Stimulated activated CD8-positive, alpha-beta memory T cell treated with anti-CD3 and anti-CD28 coated beads, Interleukin-15, amount 100 ng/mL, for 4 hours (primary cell): ENCODE results near the gene NAT16.
"Not testable (repeated sequence)": the region's sequence is repeated elsewhere in the genome, so short reads cannot be mapped to it uniquely, and the experiment has no call there.

Source experiments
- DNase-seq, 2 donors: peaks; one replicate each; pipeline ENCODE4 v3.0.0-alpha.2; 2020; ENCODE audit warnings: low read depth in 2 of 2

The NAT16 gene

GRCh38 chr7:101201695-101202602 is 21.9 kb upstream of the NAT16 start:
- no peak for DNase-seq

DNA sequence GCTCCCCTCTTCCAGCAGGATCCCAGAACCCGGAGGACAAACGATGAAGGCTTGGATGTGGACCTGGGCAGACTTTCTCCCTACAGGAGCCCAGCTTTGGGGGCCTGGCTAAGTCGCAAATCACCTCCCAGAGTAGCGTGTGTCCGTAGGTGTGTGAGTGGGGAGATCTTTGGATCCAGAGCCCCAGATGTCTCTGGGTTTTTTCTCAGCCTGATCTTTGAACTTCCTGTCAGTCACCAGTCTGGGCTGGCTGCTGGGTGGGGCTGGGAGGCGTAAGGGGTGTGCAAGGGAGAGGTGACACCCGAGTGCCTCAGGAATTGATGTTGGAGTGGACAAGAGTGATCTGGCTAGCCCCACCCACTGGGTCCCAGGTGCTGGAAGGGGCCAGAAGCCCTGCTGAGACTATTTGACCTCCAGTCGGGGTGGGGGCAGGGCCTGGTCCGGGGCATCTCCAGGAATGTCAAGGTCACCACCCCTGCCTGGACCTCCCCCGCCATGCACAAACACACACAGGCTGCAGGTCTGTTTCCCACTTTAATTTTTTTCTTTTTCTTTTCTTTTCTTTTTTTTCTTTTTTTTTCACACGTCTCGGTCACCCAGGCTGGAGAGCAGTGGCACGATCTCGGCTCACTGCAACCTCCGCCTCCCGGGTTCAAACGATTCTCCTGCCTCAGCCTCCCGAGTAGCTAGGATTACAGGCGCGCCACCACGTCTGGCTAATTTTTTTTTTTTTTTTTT is 20.9 kb upstream of the NAT16 start, which contains the start of gene MOGAT3:
TSS of gene MOGAT3 (minus strand) at position 175 of the 738 bp plus-strand sequence. CDS start 182 bp downstream, outside the sequence.
- DNase-seq, result no peak

- DNase-seq, result no peak
Observed at GRCh38 chr7:101200504-101200861, 20.4 kb upstream of the NAT16 start.

GRCh38 chr7:101199522-101199921 is 19.4 kb upstream of the NAT16 start:
- DNase-seq, result not testable (repeated sequence)

DNA sequence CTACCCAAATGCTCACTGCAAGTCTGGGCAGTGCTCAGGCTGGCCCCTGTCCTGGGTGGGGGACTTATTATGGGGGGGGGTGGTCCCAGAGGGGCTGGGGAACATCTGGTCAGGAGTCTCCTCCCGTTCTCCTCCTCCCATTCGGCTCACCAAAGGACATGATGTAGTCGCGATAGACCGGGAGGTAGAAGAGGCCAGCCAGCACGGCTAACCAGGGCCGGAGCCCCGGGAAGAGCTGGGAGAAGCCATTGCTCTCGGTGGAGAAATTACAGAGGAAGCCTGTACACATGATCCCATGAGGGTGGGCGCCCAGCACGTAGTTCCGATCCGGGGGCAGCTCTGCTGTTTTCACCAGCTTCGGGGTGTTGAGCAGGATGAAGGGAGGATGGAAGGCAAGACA is 18.4 kb upstream of the NAT16 start:
- DNase-seq, result no peak

GRCh38 chr7:101197991-101198390 is 17.9 kb upstream of the NAT16 start:
- no peak for DNase-seq

DNA sequence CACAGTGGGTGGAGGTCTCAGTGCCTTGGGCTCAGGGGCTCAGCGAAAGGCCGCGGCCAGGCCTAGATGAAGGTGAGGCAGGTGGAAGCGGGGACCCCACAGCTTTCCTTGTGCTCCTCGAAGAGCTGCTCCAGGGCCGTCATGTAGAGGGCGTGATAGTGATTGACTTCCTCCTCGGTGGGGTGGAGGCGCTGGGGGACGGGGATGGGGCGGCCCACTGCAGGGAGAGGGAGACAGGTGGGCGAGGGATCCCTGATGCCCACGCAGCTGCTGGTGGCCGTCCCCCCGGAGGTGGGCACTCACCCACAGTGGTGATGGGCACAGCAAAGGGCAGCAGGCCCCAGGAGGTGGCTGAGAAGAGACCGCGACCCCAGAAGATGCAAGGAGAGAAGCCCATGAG is 15.8 kb upstream of the NAT16 start:
- DNase-seq, result no peak

GRCh38 chr7:101189109-101189508 is 9.0 kb upstream of the NAT16 start:
- no peak for DNase-seq

DNA sequence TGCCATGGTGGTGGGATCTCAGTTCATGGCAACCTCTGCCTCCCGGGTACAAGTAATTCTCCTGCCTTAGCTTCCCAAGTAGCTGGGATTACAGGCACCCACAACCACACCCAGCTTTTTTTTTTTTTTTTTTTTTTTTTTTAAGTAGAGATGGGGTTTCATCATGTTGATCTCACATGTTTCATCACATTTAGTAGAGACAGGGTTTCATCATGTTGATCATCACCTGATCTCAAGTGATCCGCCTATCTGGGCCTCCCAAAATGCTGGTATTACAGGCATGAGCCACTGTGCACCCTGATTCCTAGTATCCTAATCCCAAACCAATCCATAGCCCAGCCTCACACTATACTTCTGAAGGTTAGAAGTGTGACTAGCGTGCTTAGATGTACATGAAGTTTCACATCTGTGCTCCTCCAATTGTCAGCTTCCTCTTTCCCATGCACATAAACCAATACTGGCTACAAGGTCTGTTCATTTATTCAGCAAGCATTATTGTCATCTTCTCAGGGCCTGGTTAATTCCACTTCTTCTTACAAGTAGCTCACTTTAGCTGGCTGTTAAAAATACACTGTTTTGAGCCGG is 6.8 kb upstream of the NAT16 start:
- DNase-seq, result no peak

DNA sequence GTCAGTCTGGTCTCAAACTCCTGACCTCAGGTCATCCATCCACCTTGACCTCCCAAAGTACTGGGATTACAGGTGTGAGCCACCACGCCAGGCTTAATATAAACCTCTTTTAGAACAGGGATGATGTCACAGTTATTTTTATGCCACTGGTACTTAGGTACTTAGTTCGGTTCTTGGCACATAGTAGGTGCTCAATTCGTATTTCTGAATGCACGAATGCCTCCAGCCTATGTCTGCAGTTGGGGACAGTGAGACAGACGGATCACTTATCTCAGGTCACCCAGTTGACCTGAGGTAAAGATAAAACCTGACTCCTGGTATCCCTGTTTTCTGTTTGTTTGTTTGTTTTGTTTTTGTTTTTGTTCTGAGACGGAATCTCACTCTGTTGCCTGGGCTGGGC is 6.1 kb upstream of the NAT16 start:
- DNase-seq, result no peak

DNA sequence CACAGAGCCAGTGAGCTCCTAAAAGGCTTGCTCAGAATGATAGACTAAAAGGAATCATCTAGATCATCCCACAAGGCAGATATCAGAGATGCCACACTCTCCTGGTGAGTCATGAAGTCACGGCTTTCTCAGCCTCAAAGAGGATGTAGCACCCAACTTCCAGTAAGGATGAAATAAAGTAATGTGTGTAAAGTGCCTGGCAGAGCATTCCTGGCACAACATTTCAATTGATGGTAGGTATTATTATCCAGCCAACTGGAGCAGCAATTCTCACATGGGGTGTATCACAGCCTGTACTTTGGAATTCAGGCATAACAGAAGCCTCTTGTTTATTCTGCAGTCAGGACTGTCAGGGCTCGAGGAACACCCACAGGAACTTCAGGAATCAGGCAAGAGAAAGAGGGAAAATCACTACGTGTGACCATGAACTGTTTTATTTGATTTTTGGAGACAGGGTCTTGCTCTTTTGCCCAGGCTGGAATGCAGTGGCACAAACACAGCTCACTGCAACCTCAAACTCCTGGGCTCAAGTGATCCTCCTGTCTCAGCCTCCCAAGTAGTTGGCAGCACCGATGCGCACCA is 5.3 kb upstream of the NAT16 start:
- no peak for DNase-seq

GRCh38 chr7:101179713-101180112 is 380 bp downstream of the NAT16 start:
- no peak for DNase-seq

- DNase-seq, result no peak
Observed at GRCh38 chr7:101179117-101179516, 976 bp downstream of the NAT16 start.

GRCh38 chr7:101177644-101178043 is 2.4 kb downstream of the NAT16 start:
- no peak for DNase-seq

DNA sequence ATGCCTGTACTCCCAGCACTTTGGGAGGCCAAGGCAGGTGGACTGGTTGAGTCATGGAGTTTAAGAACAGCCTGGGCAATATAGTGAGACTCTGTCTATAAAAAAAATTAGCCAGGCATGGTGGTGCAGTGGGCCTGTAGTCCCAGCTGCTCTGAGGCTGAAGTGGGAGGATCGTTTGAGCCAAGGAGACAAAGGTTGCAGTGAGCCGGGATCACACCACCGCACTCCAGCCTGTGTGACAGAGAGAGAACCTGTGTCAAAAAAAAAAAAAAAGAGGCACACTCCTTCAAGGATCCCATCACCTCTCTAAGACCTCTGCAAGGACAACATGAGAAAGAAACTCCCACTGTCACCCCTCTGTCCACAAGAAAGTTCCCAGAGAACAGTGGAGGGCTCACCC is 4.4 kb downstream of the NAT16 start:
- DNase-seq, result no peak

DNA sequence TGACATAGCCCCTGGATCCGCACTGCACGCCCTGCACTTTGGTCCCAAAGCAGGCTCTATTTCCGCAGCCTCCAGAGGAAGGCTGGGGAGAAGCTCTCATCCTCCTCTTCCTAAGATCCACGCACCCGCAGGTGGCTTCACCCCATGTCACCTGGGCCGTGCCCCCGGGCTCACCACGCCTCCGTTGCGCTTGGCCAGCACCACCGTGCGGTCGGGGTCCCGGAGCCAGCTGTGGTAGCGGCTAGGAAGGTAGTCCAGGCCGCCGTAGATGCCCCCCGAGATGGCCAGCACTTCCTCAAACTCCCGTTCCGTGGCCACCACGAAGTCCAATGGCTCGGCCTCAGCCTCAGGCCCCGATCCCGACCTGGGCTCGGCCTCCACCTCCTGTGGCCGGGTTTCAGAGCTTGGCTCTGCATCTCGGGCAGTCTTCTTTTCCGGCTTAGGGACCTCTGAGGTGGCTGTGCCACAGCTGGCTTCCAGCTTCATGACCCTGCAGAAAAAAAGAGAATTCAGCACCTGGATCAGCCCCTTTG is 5.7 kb downstream of the NAT16 start:
- no peak for DNase-seq

DNA sequence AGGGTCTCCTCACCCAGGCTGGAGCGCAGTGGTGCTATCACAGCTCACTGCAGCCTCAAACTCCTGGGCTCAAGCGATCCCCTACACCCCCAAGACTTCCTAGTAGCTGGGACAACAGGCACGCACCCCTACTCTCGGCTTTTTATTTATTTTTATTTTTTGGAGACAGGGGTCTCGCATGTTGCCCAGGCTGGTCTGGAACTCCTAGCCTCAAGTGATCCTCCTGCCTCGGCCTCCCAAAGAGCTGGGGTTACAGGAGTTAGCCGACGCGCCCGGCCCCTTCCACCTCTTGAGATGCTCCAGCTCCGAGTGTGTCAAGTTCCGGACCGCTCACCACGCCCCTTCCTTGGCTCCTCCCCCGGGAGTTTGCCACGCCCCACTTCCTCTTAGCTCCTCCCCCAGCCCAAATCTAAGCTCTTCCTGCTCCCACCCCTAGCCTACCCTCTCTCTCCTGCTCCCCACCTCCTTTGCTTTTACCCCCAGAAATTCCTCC is 6.3 kb downstream of the NAT16 start:
- no peak for DNase-seq

- DNase-seq, result no peak
Observed at GRCh38 chr7:101172854-101173751, 7.0 kb downstream of the NAT16 start.

GRCh38 chr7:101172005-101172853 is 7.9 kb downstream of the NAT16 start:
- DNase-seq, result no peak

DNA sequence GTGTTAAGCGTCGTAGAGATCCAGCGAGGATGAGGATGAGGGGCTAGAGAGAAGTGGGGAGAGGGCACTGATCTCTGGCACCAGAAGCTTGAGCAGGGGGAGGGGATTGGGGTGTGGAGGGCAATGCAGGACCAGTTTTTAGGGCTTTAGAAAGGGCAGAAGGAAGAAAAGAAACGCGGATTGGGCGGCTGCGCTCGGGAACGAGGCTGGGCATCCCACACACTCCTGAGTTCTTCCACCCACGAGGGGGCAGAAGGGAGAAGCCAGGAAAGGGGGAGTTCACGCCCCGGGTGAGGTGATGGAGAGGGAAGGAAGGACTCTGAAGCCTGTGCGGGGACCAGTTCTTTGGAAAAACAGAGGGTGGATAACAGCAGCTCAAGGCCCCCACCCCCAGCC is 8.7 kb downstream of the NAT16 start:
- DNase-seq, result no peak
